Stomach (tissue), 9 donors: Measurements from ENCODE around the gene CNTN4. TPM values are rescaled to one million over a fixed set of nuclear protein-coding genes. Genes with fewer than 3 reads are reported as not detected.
"Not testable (repeated sequence)": the region's sequence is repeated elsewhere in the genome, so short reads cannot be mapped to it uniquely, and the experiment has no call there.

Experiments used
- DNase-seq, 2 donors: peaks; one replicate each; pipeline versions ENCODE4 v3.0.0 to v3.0.0-alpha.2; 2013 to 2019
- H3K27ac ChIP-seq, 5 donors: fragments of 200-600 bp in 4 of 5; sonication (generic) in 4 of 5; one replicate each; pipeline ENCODE4 v1.5.1; 2013 to 2019; ENCODE audit warnings: mild to moderate bottlenecking in 1 of 5, moderate library complexity in 1 of 5
- H3K27me3 ChIP-seq, 3 donors: fragments of 200-600 bp; sonication (generic); one replicate each; pipeline ENCODE4 v1.5.1; 2017 to 2019; ENCODE audit warnings: mixed run types in 1 of 3
- H3K36me3 ChIP-seq, 4 donors: fragments of 200-600 bp; sonication (generic); 1 replicate in 3 of 4; 2 replicates in 1 of 4; pipeline ENCODE4 v1.5.1; 2016 to 2019
- H3K4me1 ChIP-seq, 4 donors: fragments of 200-600 bp; sonication (generic); one replicate each; pipeline ENCODE4 v1.5.1; 2016 to 2019
- H3K4me3 ChIP-seq, 4 donors: fragments of 200-600 bp; sonication (generic) in 3 of 4; one replicate each; pipeline ENCODE4 v1.5.1; 2016 to 2019; ENCODE audit warnings: mild to moderate bottlenecking in 1 of 4
- H3K9me3 ChIP-seq, 4 donors: fragments of 200-600 bp; sonication (generic); one replicate each; pipeline ENCODE4 v1.5.1; 2016 to 2019
- EP300 ChIP-seq: sonication (generic); formaldehyde crosslinking; IDR thresholded peaks from one replicate; pipeline ENCODE4 v1.6.1; 2017; ENCODE audit warnings: antibody characterized with exemption
- POLR2A ChIP-seq, 4 donors: fragments of 450-650 bp; IDR thresholded peaks; one replicate each; pipeline ENCODE4 v1.6.1; 2016; ENCODE audit warnings: antibody characterized with exemption in 4 of 4, control low read depth in 2 of 4, mild to moderate bottlenecking in 1 of 4, moderate library complexity in 1 of 4
- POLR2AphosphoS5 ChIP-seq, 3 donors: sonication (generic); formaldehyde crosslinking; IDR thresholded peaks; one replicate each; pipeline ENCODE4 v1.6.1; 2016; ENCODE audit warnings: antibody characterized with exemption in 3 of 3
- WGBS, 5 donors: extraction: QIAGEN DNeasy Blood & Tissue Kit in 3 of 5; methylation state at CpG; one replicate each; pipeline versions ENCODE4 v1.1.5 to v1.1.7; 2013 to 2018; 5-methylcytosine and 5-hydroxymethylcytosine counted together
- intact Hi-C: fragments of 100-400 bp; cut with DNase I; formaldehyde crosslinking; loops from one replicate; pipeline ENCODE4 v1.15.1; 2023; ENCODE audit warnings: low total_unique reads
- polyA plus RNA-seq, 3 donors: library from polyadenylated mRNA; stranded (reverse); fragments of 200-250 nt; gene quantifications; one replicate each; pipeline ENCODE4 v1.2.3, GENCODE V29; 2013
- total RNA-seq, 5 donors: library from RNA; depleted of rRNA; stranded (reverse); fragments of >200 nt; gene quantifications; one replicate each; pipeline versions ENCODE4 v1.1.0 to v1.2.3, GENCODE V29; 2014 to 2016
- TF ChIP-seq, protein P1 (sequence below), 7 experiments: fragments of 450-650 bp in 4 of 7; fragments of 200-600 bp in 3 of 7; sonication (generic) in 3 of 7; IDR thresholded peaks; one replicate each; pipeline ENCODE4 v1.5.1; 2016 to 2019; ENCODE audit warnings: antibody characterized with exemption in 7 of 7, control low read depth in 2 of 7, mild to moderate bottlenecking in 1 of 7
- donor health status: healthy with polysubstance abuse.
- donor health status: Bipolar disorder and iron deficiency.
- donor health status: healthy.

Gene CNTN4
- total and polyA plus RNA-seq, 8 donors, result 0.45 to 97.0 (median 5.6) TPM

DNA sequence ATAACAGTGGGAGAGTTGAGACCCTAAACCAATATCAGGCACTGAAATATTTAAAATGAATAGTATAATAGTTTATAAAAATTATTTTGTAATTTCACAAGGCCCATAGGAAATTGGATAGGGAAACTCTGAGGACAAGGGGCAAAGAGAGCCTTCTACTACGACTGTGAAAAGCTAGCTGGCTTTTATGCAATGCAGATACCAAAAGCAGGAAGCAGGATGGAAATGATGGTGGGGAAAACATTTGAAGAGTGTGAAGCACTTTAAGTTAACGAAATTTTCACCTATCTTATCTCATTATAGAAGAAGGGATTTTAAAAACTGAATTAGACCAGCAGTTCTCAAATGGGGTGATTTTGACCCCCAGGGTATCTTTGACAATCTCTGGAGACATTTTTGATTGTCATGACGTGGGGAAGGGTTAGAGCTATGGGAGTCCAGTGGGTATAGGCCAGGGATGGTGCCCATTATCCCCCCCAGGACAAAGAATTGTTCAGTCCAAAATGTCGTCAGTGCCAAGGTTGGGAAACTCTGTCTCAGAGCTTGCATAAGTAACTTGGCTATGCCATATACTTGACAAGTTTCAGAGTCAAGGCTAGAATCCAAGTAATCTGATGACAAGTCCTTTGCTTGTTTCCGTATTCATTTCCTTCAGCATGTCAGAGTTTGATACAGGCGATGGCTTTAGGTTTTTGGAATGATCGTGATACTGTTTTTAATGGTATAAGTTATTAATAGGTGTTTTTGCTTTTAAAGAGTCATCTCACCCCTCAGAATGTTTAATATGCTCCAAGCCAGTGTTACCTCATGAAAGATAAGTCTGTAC lies 885.6 kb downstream of the CNTN4 start:
- Histone ChIP-seq H3K27me3 (no peaks in the 10 kb centered on the region), H3K9me3 (no peaks in the 10 kb centered on the region), H3K27ac (no peak overlapping the region), H3K4me3 (no peak overlapping the region), H3K36me3 (no peaks in the 10 kb centered on the region), H3K4me1 (no peaks in the 10 kb centered on the region)
- no peak for DNase-seq
- WGBS, 5 donors, result 67 to 75% (median 70%) methylated on average over 7 of the region's 7 CpGs
- TF ChIP-seq EP300 (no peak), POLR2A (IDR thresholded peaks at IDR 0.05) (no peak), POLR2AphosphoS5 (IDR thresholded peaks at IDR 0.05) (no peak)
- TF ChIP-seq, protein P1, sequence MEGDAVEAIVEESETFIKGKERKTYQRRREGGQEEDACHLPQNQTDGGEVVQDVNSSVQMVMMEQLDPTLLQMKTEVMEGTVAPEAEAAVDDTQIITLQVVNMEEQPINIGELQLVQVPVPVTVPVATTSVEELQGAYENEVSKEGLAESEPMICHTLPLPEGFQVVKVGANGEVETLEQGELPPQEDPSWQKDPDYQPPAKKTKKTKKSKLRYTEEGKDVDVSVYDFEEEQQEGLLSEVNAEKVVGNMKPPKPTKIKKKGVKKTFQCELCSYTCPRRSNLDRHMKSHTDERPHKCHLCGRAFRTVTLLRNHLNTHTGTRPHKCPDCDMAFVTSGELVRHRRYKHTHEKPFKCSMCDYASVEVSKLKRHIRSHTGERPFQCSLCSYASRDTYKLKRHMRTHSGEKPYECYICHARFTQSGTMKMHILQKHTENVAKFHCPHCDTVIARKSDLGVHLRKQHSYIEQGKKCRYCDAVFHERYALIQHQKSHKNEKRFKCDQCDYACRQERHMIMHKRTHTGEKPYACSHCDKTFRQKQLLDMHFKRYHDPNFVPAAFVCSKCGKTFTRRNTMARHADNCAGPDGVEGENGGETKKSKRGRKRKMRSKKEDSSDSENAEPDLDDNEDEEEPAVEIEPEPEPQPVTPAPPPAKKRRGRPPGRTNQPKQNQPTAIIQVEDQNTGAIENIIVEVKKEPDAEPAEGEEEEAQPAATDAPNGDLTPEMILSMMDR (IDR thresholded peaks at IDR 0.05), result no peak
- intact Hi-C loops, result no loop called here

- H3K9me3 ChIP-seq, result no peaks in the 10 kb centered on the region
- intact Hi-C loops, result no loop called here
- H3K27me3 ChIP-seq, result no peaks in the 10 kb centered on the region
- H3K36me3 ChIP-seq, result no peaks in the 10 kb centered on the region
- no peaks in the 10 kb centered on the region for H3K4me1 ChIP-seq
- TF ChIP-seq POLR2A (IDR thresholded peaks at IDR 0.05) (no peak), EP300 (no peak), POLR2AphosphoS5 (IDR thresholded peaks at IDR 0.05) (no peak)
- TF ChIP-seq, protein P1 (IDR thresholded peaks at IDR 0.05), result no peak
- no peak overlapping the region for H3K27ac ChIP-seq
- 89 to 98% (median 92%) methylated on average over 2 of the region's 2 CpGs for WGBS, 5 donors
- no peak for DNase-seq
- H3K4me3 ChIP-seq, result no peak overlapping the region
Observed at GRCh38 chr3:2984831-2985220, 886.2 kb downstream of the CNTN4 start.

- no peaks in the 10 kb centered on the region for H3K4me1 ChIP-seq
- no peaks in the 10 kb centered on the region for H3K9me3 ChIP-seq
- no peaks in the 10 kb centered on the region for H3K36me3 ChIP-seq
- DNase-seq, result no peak
- 85 to 95% (median 91%) methylated on average over 5 of the region's 5 CpGs for WGBS, 5 donors
- TF ChIP-seq, protein P1 (IDR thresholded peaks at IDR 0.05), result no peak
- TF ChIP-seq EP300 (no peak), POLR2A (IDR thresholded peaks at IDR 0.05) (no peak)
- H3K27ac ChIP-seq, result no peak overlapping the region
- H3K27me3 ChIP-seq, result no peaks in the 10 kb centered on the region
- intact Hi-C loops, result no loop called here
- no peak overlapping the region for H3K4me3 ChIP-seq
Observed at GRCh38 chr3:2985479-2985878, 886.8 kb downstream of the CNTN4 start.

DNA sequence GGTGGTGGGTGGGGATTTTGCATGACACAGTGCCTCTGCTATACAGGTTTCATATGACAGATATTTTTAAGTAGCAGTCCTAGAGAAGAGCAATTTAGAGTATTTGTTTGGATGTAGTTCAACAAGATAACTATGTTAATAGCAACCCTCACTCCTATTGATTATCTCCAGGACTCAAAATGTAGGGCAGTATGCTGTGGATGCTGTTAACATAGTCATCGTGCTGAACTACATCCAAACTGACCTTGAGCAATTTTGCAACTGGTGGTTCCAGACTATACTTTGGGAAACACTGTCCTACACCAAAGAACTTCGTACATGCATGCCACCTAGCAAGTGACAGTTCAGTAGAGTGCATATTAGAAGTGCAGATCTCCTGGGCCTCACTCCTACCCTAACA lies 893.9 kb downstream of the CNTN4 start:
- intact Hi-C loops, result no loop called here
- H3K27me3 ChIP-seq, result no peaks in the 10 kb centered on the region
- no peak for TF ChIP-seq POLR2A (IDR thresholded peaks at IDR 0.05)
- TF ChIP-seq, protein P1 (IDR thresholded peaks at IDR 0.05), result no peak
- TF ChIP-seq POLR2AphosphoS5 (IDR thresholded peaks at IDR 0.05), result no peak
- TF ChIP-seq EP300, result no peak
- no peak overlapping the region for H3K27ac ChIP-seq
- H3K9me3 ChIP-seq, result no peaks in the 10 kb centered on the region
- no peak for DNase-seq
- no peaks in the 10 kb centered on the region for H3K36me3 ChIP-seq
- WGBS, 5 donors, result 52 to 88% (median 72%) methylated on average over 2 of the region's 2 CpGs
- no peak overlapping the region for H3K4me3 ChIP-seq
- H3K4me1 ChIP-seq, result peaks cover 0 to 16% (median 1%) of the 10 kb centered on the region in 4 donors

GRCh38 chr3:2993130-2993529 lies 894.5 kb downstream of the CNTN4 start:
- H3K27me3 ChIP-seq, H3K36me3 ChIP-seq, DNase-seq, H3K27ac ChIP-seq, H3K4me3 ChIP-seq, H3K9me3 ChIP-seq, intact Hi-C loops: not testable (repeated sequence)
- WGBS, 5 donors, result 90 to 98% (median 92%) methylated on average over 5 of the region's 5 CpGs
- H3K4me1 ChIP-seq, result peaks cover 0 to 16% (median 1%) of the 10 kb centered on the region in 4 donors
